GM10266 (cell line): ENCODE results near the gene MRC2.
"Not testable (repeated sequence)": the region's sequence is repeated elsewhere in the genome, so short reads cannot be mapped to it uniquely, and the experiment has no call there.

ENCODE experiments used
- DNase-seq: peaks from one replicate; pipeline ENCODE4 v3.0.0; 2012; ENCODE audit errors: extremely low spot score
- CTCF ChIP-seq: IDR thresholded peaks from 2 replicates; pipeline ENCODE4 v1.5.1; 2012; ENCODE audit warnings: mild to moderate bottlenecking, low read depth; ENCODE audit not compliant: control insufficient read depth, insufficient read depth; ENCODE audit errors: missing control alignments

Gene MRC2

GRCh38 chr17:62681939-62682381 lies 54.5 kb downstream of the MRC2 start:
- no peak for DNase-seq
- no peak for TF ChIP-seq CTCF

GRCh38 chr17:62684179-62684578 lies 56.7 kb downstream of the MRC2 start:
- DNase-seq: no peak
- TF ChIP-seq CTCF: no peak

DNA sequence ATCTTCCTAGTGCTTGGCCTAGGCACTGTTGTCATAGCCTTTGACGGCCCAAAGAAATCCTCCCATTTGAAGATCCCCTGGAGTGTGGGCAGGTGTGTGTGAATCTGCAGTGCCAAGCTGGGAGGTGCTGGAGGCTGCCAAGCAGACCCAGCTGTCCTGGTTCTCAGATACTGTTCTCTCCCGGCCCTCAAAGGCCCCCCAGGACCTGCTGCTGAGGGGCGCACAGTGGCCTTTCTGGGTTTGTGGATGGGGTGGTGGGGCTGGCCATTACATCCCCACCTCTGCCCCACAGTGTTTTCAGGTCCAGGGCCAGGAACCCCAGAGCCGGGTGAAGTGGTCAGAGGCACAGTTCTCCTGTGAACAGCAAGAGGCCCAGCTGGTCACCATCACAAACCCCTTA lies 60.5 kb downstream of the MRC2 start:
- no peak for DNase-seq
- no peak for TF ChIP-seq CTCF

DNA sequence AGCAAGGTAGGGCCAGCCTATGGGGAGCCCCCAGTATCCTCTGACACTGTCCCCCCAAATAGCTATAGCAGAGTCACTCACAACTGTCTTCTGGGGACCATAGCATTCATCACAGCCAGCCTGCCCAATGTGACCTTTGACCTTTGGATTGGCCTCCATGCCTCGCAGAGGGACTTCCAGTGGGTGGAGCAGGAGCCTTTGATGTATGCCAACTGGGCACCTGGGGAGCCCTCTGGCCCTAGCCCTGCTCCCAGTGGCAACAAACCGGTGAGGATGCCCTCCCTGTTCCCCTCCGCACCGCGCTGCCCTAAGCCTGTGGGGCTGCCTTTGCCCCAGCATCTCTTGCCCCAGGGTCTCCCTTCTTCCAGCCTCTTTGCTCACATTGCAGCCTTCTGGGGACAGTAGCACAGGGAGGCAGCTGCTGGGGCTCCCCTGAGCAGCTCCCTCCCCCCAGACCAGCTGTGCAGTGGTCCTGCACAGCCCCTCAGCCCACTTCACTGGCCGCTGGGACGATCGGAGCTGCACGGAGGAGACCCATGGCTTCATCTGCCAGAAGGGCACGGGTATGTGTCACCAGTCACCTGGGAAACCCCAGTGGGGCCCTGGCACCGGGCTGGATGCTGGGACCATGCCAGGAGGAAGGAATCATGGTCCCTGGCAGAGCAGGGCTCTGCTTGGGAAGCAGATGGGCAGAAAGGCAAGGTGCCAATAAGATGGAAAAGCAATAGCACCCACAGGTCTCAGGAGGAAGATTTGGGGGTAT lies 61.1 kb downstream of the MRC2 start:
- no peak for DNase-seq
- TF ChIP-seq CTCF: no peak

- TF ChIP-seq CTCF: no peak
- no peak for DNase-seq
Observed at GRCh38 chr17:62689441-62690167, 62.1 kb downstream of the MRC2 start.

- DNase-seq: no peak
- no peak for TF ChIP-seq CTCF
Observed at GRCh38 chr17:62690168-62690897, 62.9 kb downstream of the MRC2 start.

DNA sequence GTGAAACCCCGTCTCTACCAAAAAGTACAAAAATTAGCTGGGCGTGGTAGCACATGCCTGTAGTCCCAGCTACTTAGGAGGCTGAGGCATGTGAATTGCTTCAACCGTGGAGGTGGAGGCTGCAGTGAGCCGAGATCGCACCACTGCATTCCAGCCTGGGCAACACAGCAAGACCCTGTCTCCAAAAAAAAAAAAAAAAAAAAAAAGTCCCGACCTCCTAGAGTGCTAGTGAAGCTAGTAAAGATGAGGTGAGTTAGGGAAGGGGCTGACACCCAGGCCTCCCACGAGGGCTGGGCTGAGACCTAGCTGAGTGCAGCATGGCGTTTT lies 64.1 kb downstream of the MRC2 start:
- DNase-seq: not testable (repeated sequence)
